Activated B cell treated with CpG ODN at 0.5 μM for 24 hours (primary cell): Measurements from ENCODE around the gene SEMA3B. TPM values are rescaled to one million over a fixed set of nuclear protein-coding genes. Genes with fewer than 3 reads are reported as not detected.
"Not testable (repeated sequence)": the region's sequence is repeated elsewhere in the genome, so short reads cannot be mapped to it uniquely, and the experiment has no call there.

Experiments used
- ATAC-seq: fragments of 200-7000 bp; cut with Tn5 transposase; one replicate; pipeline ENCODE4 v1.10.0; 2021; ENCODE audit warnings: low read depth, mild to moderate bottlenecking, moderate library complexity
- CTCF ChIA-PET: fragments of 350-600 bp; sonication (Branson Sonifier 250); formaldehyde crosslinking; loops from one replicate; lab custom pipeline; 2021; ENCODE audit warnings: antibody characterized with exemption; lab: Charles Lee
- POLR2A ChIA-PET: fragments of 350-600 bp; sonication (Branson Sonifier 250); formaldehyde crosslinking; loops from one replicate; lab custom pipeline; 2021; ENCODE audit warnings: antibody characterized with exemption; lab: Charles Lee
- DNase-seq: peaks from one replicate; pipeline ENCODE4 v3.0.0; 2022
- H3K27ac Mint-ChIP-seq: one replicate; pipeline ENCODE4 v1.8.0; 2020; ENCODE audit warnings: mixed read lengths
- H3K27me3 Mint-ChIP-seq: one replicate; pipeline ENCODE4 v1.8.0; 2021; ENCODE audit warnings: mixed read lengths
- H3K36me3 Mint-ChIP-seq: one replicate; pipeline ENCODE4 v1.8.0; 2021; ENCODE audit warnings: low read depth, mixed read lengths
- H3K4me1 Mint-ChIP-seq: one replicate; pipeline ENCODE4 v1.8.0; 2021; ENCODE audit warnings: mixed read lengths
- H3K4me3 Mint-ChIP-seq: one replicate; pipeline ENCODE4 v1.8.0; 2020; ENCODE audit warnings: mild to moderate bottlenecking, mixed read lengths
- H3K9me3 Mint-ChIP-seq: one replicate; pipeline ENCODE4 v1.8.0; 2020; ENCODE audit warnings: mixed read lengths
- intact Hi-C: fragments of 100-400 bp; cut with micrococcal nuclease; formaldehyde crosslinking; loops from one replicate; pipeline ENCODE4 v1.15.1; 2024
- total RNA-seq: library from RNA; stranded (reverse); gene quantifications from 2 replicates; pipeline ENCODE4 v1.2.3, GENCODE V29; 2022
- TF ChIP-seq, protein P1 (sequence below): fragments of 200-600 bp; IDR thresholded peaks from one replicate; pipeline ENCODE4 v1.8.0; 2022; ENCODE audit warnings: antibody characterized with exemption, mild to moderate bottlenecking

Gene SEMA3B
- total RNA-seq, 1 donor from 2014 or later = not detected

DNA sequence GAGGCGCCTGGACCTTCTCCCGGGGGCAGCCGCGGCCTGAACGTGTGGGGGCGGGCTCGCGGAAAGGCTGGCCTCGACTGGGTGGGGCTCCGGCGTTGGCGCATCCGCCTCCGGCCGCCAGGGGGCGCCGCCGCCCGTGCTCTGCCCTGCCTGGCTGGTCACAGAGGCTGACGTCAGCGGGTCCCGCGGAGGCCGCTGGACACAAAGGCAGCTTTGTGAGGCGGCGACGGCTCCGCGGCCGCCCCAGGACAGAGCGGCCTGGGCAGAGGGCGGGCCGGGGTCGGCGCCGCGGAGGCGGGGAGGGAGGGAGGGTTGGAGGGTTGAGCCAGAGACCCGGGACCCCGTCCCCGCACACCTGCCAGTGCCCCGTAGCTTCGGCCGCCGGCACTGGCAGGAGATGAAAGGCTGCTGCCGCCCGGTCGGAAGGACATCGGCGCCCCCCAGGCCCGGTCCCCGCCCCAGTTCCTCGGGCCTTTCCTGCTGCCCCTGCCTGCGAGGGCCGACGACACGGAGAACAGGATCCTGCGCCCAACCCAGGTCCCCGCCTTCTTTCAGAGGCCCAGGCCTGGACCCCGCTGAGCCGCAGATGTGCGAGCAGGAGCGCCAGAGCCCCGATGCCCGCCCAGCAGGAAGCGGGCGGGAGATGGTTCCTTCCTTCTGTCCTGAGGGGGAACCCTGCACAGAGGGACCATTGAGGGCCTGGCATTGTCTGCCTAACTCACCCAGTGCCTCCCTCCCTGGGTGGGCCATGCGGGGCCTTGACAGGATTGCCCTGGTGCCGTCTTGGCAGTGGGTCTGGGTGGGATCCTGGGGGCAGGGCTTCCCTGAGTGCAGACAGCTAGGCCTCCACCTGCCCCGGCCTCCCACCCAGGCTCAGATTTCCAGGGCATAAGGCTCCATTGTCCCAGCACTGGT is 8.7 kb upstream of the SEMA3B start:
- TF ChIP-seq, protein P1, sequence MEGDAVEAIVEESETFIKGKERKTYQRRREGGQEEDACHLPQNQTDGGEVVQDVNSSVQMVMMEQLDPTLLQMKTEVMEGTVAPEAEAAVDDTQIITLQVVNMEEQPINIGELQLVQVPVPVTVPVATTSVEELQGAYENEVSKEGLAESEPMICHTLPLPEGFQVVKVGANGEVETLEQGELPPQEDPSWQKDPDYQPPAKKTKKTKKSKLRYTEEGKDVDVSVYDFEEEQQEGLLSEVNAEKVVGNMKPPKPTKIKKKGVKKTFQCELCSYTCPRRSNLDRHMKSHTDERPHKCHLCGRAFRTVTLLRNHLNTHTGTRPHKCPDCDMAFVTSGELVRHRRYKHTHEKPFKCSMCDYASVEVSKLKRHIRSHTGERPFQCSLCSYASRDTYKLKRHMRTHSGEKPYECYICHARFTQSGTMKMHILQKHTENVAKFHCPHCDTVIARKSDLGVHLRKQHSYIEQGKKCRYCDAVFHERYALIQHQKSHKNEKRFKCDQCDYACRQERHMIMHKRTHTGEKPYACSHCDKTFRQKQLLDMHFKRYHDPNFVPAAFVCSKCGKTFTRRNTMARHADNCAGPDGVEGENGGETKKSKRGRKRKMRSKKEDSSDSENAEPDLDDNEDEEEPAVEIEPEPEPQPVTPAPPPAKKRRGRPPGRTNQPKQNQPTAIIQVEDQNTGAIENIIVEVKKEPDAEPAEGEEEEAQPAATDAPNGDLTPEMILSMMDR = no peak
- CTCF ChIA-PET = interaction anchor here (0.6 to 4.4 kb wide), 8 partner anchors 12 to 282 kb away, joined by 3 to 34 read pairs (median 4); partner anchors contain the start of genes HYAL3 and NAA80
- Mint-ChIP-seq H3K4me1 (peaks cover 7% of the 10 kb centered on the region), H3K4me3 (peak overlapping the region; percentile 73), H3K9me3 (no peaks in the 10 kb centered on the region), H3K27ac (peak overlapping the region; percentile 50), H3K36me3 (peaks cover 34% of the 10 kb centered on the region), H3K27me3 (no peaks in the 10 kb centered on the region)
- ATAC-seq (peak; percentile 93), DNase-seq (peak; percentile 91)
- intact Hi-C loops = loop anchor here (1.0 kb wide), 6 partner anchors 13 to 66 kb away; partner anchors contain the start of gene IFRD2
- POLR2A ChIA-PET = interaction anchor here (0.6 to 2.0 kb wide), 6 partner anchors 14 to 1585 kb away, joined by 3 to 12 read pairs (median 4); partner anchors contain the start of genes GNAI2 and IFRD2

DNA sequence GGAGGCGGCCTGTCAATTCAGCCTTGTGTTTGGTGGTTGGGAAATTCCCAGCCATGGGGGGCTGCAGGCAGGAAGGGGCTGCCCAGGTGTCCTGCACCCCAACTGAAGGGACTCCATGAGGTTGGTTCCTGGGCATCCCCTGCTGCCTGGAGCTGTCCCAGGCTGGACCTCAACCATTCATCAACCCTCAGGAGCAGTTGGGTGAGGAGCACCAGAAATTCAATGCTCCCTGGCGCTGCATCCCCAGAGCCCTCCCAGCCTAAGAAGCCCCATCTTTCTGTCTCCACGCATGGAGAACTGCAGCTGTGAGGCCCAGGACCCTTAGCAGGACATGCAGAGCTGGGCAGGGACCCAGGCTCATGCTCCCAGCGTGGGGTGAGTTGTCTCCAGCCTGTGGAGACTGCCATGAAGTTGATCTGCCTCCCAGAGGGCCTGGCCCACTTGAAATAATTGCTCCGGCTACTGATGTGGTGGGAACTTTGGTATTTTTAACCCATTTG is 8.0 kb upstream of the SEMA3B start:
- TF ChIP-seq, protein P1 = no peak
- intact Hi-C loops = loop anchor here (1.0 kb wide), 6 partner anchors 12 to 67 kb away; partner anchors contain the start of gene IFRD2
- Mint-ChIP-seq H3K4me1 (peaks cover 7% of the 10 kb centered on the region), H3K9me3 (no peaks in the 10 kb centered on the region), H3K27ac (no peak overlapping the region), H3K27me3 (peaks cover 3% of the 10 kb centered on the region), H3K36me3 (peaks cover 31% of the 10 kb centered on the region), H3K4me3 (peak overlapping the region; percentile 73)
- DNase-seq (no peak), ATAC-seq (no peak)
- POLR2A ChIA-PET = interaction anchor here (0.5 to 2.0 kb wide), 2 partner anchors 25 to 783 kb away, joined by 10 to 13 read pairs; partner anchors contain the start of gene GNAI2
- CTCF ChIA-PET = interaction anchor here (1.5 to 4.4 kb wide), 2 partner anchors 13 to 281 kb away, joined by 4 to 34 read pairs; no protein-coding TSS in a partner anchor

DNA sequence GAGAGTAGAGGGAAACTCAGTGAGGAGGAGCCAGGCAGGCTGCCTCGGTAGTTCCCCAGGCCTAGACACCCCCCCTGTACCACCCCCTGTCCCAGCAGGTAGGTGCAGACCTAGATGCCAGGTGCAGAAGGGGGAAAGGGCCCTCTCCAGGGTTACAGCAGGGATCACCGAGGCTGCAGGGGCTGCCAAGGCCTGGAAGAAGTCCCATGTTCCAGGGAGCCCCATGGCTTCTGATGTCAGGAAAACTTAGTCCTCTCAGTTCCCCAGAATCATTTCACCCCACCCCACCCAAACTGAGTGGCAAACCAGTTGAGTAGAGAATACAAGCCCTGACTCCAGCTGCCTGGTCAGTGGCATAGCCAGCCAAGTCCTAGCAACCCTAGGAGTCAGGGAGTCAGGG is 7.4 kb upstream of the SEMA3B start:
- Mint-ChIP-seq H3K27me3 (peaks cover 3% of the 10 kb centered on the region), H3K4me1 (peaks cover 7% of the 10 kb centered on the region), H3K36me3 (peaks cover 25% of the 10 kb centered on the region), H3K27ac (no peak overlapping the region), H3K9me3 (no peaks in the 10 kb centered on the region), H3K4me3 (no peak overlapping the region)
- intact Hi-C loops = no loop called here
- CTCF ChIA-PET = interaction anchor here (1.5 to 4.4 kb wide), 2 partner anchors 13 to 281 kb away, joined by 4 to 34 read pairs; no protein-coding TSS in a partner anchor
- POLR2A ChIA-PET = interaction anchor here (0.5 to 2.0 kb wide), 2 partner anchors 26 to 783 kb away, joined by 10 to 13 read pairs; partner anchors contain the start of gene GNAI2
- TF ChIP-seq, protein P1 = no peak
- no peak for DNase-seq
- ATAC-seq = no peak

DNA sequence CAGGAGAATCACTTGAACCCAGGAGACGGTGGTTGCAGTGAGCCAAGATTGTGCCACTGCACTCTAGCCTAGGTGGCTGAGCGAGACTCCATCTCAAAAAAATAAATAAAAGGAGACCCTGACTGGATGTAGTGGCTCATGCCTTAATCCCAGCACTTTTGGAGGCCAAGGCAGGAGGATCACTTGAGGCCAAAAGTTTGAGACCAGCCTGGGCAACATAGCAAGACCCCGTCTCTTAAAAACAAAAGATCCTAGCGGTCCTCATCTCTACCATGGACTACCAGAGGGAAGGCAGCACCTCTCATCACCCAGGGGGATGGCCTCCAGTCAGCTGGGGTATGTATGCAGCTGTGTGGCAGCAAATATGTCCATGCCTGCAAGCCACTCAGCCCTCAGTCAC is 6.7 kb upstream of the SEMA3B start:
- H3K27me3 Mint-ChIP-seq, POLR2A ChIA-PET, DNase-seq, CTCF ChIA-PET, ATAC-seq, H3K9me3 Mint-ChIP-seq, intact Hi-C loops, H3K27ac Mint-ChIP-seq, H3K4me1 Mint-ChIP-seq, H3K4me3 Mint-ChIP-seq: not testable (repeated sequence)
- H3K36me3 Mint-ChIP-seq = peaks cover 18% of the 10 kb centered on the region

DNA sequence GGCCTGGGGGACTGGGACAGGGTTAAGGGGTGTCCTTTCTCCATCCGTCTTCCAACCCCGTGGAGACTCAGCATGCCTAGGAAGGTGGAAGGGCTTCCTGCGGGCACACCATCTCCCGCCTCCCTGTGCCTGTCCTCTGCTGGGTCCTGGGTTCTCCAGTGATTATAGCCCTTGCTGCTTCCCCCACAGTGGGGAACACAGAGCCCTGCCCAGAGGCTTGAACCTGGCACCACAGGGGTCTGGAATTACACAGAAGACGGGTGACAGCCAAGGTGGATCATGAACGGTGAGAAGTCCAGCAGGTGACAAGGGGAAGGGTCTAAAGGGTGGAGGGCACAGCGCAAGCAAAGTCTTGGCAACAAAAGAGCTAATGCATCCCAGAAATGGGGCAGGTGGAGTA is 6.2 kb upstream of the SEMA3B start:
- H3K27ac Mint-ChIP-seq = no peak overlapping the region
- H3K27me3 Mint-ChIP-seq = peaks cover 10% of the 10 kb centered on the region
- H3K4me3 Mint-ChIP-seq = no peak overlapping the region
- DNase-seq (no peak), ATAC-seq (no peak)
- TF ChIP-seq, protein P1 = no peak
- ChIA-PET CTCF (interaction anchor here (1.6 kb wide), 1 partner anchor 68 kb away, joined by 6 read pairs; no protein-coding TSS in a partner anchor), POLR2A (interaction anchor here (0.5 to 0.7 kb wide), 3 partner anchors 15 to 188 kb away, joined by 3 to 11 read pairs (median 3); no protein-coding TSS in a partner anchor)
- H3K36me3 Mint-ChIP-seq = peaks cover 13% of the 10 kb centered on the region
- H3K9me3 Mint-ChIP-seq = no peaks in the 10 kb centered on the region
- intact Hi-C loops = no loop called here
- peaks cover 4% of the 10 kb centered on the region for H3K4me1 Mint-ChIP-seq
